Lower leg skin (tissue), 3 donors: Measurements from ENCODE around the gene RCAN2.

Experiments used
- POLR2A ChIP-seq, 2 donors: fragments of 450-650 bp; IDR thresholded peaks; one replicate each; pipeline ENCODE4 v1.6.1; 2016 to 2017; ENCODE audit warnings: antibody characterized with exemption in 2 of 2, mild to moderate bottlenecking in 1 of 2, moderate library complexity in 1 of 2
- TF ChIP-seq, protein P1 (sequence below), 3 donors: fragments of 450-650 bp; IDR thresholded peaks; one replicate each; pipeline ENCODE4 v1.5.1; 2016; ENCODE audit warnings: antibody characterized with exemption in 3 of 3, mild to moderate bottlenecking in 3 of 3, moderate library complexity in 2 of 3

DNA sequence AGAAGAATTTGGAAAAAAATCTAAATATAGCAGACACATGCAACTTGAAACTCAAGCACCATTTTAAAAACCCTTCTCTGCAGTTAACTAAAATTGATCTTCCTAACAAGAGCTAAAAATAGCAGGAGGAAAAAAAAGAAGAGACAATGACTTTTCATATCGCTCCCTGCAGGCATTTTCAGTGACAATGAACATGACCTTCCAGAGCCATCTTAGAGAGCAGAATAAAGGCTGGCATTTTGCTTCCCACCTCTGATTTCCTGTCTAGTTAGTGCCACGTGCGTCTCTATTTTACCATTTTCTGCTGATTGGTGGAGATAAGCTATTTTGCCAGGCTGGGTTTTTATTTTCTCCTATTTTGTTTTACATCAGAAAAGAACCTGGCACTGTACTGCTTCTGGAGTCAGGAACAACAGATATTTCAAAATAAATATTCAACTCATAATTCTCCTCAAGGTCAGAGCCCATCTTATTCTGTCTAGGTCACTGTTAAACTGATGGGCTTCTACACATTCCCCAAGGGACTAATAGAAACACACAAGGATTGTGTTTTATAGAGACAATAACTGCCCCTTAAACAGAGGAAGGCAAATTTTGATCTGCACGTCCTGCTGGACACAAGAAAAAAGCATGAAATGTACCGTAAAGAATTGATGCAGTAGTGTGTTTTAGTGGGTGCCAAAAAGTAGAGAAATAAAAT, 250.2 kb downstream of the RCAN2 start:
- TF ChIP-seq, protein P1, sequence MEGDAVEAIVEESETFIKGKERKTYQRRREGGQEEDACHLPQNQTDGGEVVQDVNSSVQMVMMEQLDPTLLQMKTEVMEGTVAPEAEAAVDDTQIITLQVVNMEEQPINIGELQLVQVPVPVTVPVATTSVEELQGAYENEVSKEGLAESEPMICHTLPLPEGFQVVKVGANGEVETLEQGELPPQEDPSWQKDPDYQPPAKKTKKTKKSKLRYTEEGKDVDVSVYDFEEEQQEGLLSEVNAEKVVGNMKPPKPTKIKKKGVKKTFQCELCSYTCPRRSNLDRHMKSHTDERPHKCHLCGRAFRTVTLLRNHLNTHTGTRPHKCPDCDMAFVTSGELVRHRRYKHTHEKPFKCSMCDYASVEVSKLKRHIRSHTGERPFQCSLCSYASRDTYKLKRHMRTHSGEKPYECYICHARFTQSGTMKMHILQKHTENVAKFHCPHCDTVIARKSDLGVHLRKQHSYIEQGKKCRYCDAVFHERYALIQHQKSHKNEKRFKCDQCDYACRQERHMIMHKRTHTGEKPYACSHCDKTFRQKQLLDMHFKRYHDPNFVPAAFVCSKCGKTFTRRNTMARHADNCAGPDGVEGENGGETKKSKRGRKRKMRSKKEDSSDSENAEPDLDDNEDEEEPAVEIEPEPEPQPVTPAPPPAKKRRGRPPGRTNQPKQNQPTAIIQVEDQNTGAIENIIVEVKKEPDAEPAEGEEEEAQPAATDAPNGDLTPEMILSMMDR (IDR thresholded peaks at IDR 0.05), result no peak
- TF ChIP-seq POLR2A (IDR thresholded peaks at IDR 0.05), result no peak
